K562 (cell line): ENCODE measurements around the gene S100A10. TPM values are rescaled to one million over a fixed set of nuclear protein-coding genes. Genes with fewer than 3 reads are reported as not detected.

Source experiments
- ATF1 ChIP-seq, 2 experiments: fragments of 450-650 bp in 1 of 2; IDR thresholded peaks; 2 replicates each; pipeline ENCODE4 v1.6.1; 2016; ENCODE audit warnings: missing compliant biosample characterization in 1 of 2, missing genetic modification characterization in 1 of 2
- HDAC1 ChIP-seq, 2 experiments: fragments of 450-650 bp; IDR thresholded peaks; 2 replicates each; pipeline ENCODE4 v1.6.1; 2016 to 2017; ENCODE audit warnings: inconsistent platforms in 1 of 2, mild to moderate bottlenecking in 1 of 2, moderate library complexity in 1 of 2
- HDAC2 ChIP-seq: fragments of 450-650 bp; IDR thresholded peaks from 2 replicates; pipeline ENCODE4 v1.6.1; 2016; ENCODE audit warnings: mild to moderate bottlenecking
- MAFF ChIP-seq: IDR thresholded peaks from 2 replicates; pipeline ENCODE4 v1.6.1; 2012; ENCODE audit warnings: low read length, improper control_type of control experiment
- STAT5A ChIP-seq: IDR thresholded peaks from 2 replicates; pipeline ENCODE4 v1.6.1; 2012; ENCODE audit warnings: low read length, inconsistent platforms, borderline replicate concordance
- UBTF ChIP-seq, 2 experiments: IDR thresholded peaks; 2 replicates each; pipeline ENCODE4 v1.6.1; 2012; ENCODE audit warnings: improper control_type of control experiment in 2 of 2, low read depth in 2 of 2, low read length in 2 of 2, borderline replicate concordance in 1 of 2
- ZBTB7A ChIP-seq: IDR thresholded peaks from 2 replicates; pipeline ENCODE4 v1.6.1; 2011; ENCODE audit warnings: low read depth, mild to moderate bottlenecking, low read length, moderate library complexity, borderline replicate concordance; ENCODE audit not compliant: control insufficient read depth
- polyA plus RNA-seq, 8 experiments: library from polyadenylated mRNA; depleted of rRNA in 4 of 8; stranded (reverse) in 5 of 8; unstranded in 3 of 8; fragments of >200 nt; fragmentation: Nextera tagmentation in 2 of 8; fragmentation: Illumina TruSeq in 1 of 8; extraction: Ambion mirVana in 2 of 8; extraction: Trizol in 1 of 8; gene quantifications; 2 replicates each; pipeline versions ENCODE4 v1.2.1 to v1.2.3, GENCODE V29; 2011 to 2014; ENCODE audit warnings: inconsistent platforms in 1 of 8, missing spikeins in 1 of 8
- total RNA-seq, 7 experiments: library from RNA; depleted of rRNA in 6 of 7; stranded (reverse); fragments of >200 nt in 6 of 7; fragmentation: Illumina TruSeq in 2 of 7; extraction: Trizol in 2 of 7; gene quantifications; 2 replicates each; pipeline versions ENCODE4 v1.2.1 to v1.2.3, GENCODE V29; 2011 to 2021; ENCODE audit warnings: low replicate concordance in 1 of 7

Gene S100A10
- total and polyA plus RNA-seq, 9 of the 15 experiments (the other 6 are each of a cell fraction or from before 2014, with no cell fraction given), result 0.32 to 1.6 (median 0.50) TPM; not detected in 3

- 0 out of 4 replicates have a peak, but pooled peaks of 1 of the 2 experiments have one; percentile 18 for TF ChIP-seq UBTF (IDR thresholded peaks at IDR 0.05; ENCODE audit: borderline replicate concordance in 1 of 2, low read depth in 2 of 2, low read length in 2 of 2)
- peak; percentile 18; the same call in 1 of the 2 replicates for TF ChIP-seq MAFF
- TF ChIP-seq STAT5A, result peak; percentile 75
- TF ChIP-seq ATF1 (CRISPR knock-in tag; IDR thresholded peaks at IDR 0.05), result no peak
- TF ChIP-seq ATF1 (tag; IDR thresholded peaks at IDR 0.05), result peak; percentile 37; the same call in 1 of the 2 replicates
- TF ChIP-seq HDAC1 (IDR thresholded peaks at IDR 0.05), result peak in 1 of 2 experiments; percentile 69; a peak in 3 of 4 replicates
- peak; percentile 94 for TF ChIP-seq ZBTB7A
- peak; percentile 49; the same call in 1 of the 2 replicates for TF ChIP-seq HDAC2
These were observed 41.2 kb upstream of the S100A10 start (continued) for GRCh38 chr1:152034654-152035538.
